Measurements from ENCODE around the gene NMNAT2. TPM values are rescaled to one million over a fixed set of nuclear protein-coding genes. Genes with fewer than 3 reads are reported as not detected.

The NMNAT2 gene
- polyA plus RNA-seq, 1 experiment: 2.1 TPM

- POLR2A ChIA-PET: no interaction called here
- no peak for TF ChIP-seq CTCF (IDR thresholded peaks at IDR 0.05; ENCODE audit: insufficient read depth, low read depth, low read length)
These were observed 132.9 kb downstream of the NMNAT2 start for GRCh38 chr1:183285256-183285655.

DNA sequence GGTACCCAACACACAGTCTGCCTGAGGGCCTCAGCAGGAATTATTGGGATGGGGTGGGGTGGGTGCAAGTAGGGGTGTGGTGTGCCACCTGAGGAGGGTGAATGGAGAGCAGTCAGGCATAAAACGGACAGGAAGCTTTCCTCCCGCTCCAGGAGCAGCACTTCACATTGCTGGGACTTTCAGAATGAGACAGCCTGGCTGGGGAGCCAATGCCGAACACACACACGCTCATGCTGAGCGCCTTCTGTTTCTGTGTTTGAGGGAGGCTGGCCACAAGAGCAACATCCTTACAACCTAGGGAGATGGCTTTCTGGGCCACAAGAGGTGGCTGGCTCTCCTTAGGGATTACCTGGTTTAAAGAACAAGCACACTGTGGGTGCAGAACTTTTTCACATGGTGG is 134.1 kb downstream of the NMNAT2 start:
- TF ChIP-seq CTCF (IDR thresholded peaks at IDR 0.05; ENCODE audit: insufficient read depth, low read depth, low read length): no peak
- no peak for DNase-seq (ENCODE audit: low read depth)
- Histone ChIP-seq H3K27me3 (ENCODE audit: control insufficient read depth, insufficient read depth, low read length) (no peaks in the 10 kb centered on the region), H3K36me3 (ENCODE audit: control insufficient read depth, insufficient read depth, low read length) (no peaks in the 10 kb centered on the region), H3K4me3 (ENCODE audit: low read depth, low read length) (no peak overlapping the region)
- ChIA-PET CTCF (interaction anchor here (3.3 kb wide), 1 partner anchor 35 kb away, joined by 36 read pairs; no protein-coding TSS in a partner anchor), POLR2A (no interaction called here)

More at GRCh38 chr1:183285256-183285655, 132.9 kb downstream of the NMNAT2 start:
- no peak for DNase-seq (ENCODE audit: low read depth)
- no peaks in the 10 kb centered on the region for H3K36me3 ChIP-seq (ENCODE audit: control insufficient read depth, insufficient read depth, low read length)
- CTCF ChIA-PET: no interaction called here
- no peaks in the 10 kb centered on the region for H3K27me3 ChIP-seq (ENCODE audit: control insufficient read depth, insufficient read depth, low read length)
- H3K4me3 ChIP-seq (ENCODE audit: low read depth, low read length): no peak overlapping the region

DNA sequence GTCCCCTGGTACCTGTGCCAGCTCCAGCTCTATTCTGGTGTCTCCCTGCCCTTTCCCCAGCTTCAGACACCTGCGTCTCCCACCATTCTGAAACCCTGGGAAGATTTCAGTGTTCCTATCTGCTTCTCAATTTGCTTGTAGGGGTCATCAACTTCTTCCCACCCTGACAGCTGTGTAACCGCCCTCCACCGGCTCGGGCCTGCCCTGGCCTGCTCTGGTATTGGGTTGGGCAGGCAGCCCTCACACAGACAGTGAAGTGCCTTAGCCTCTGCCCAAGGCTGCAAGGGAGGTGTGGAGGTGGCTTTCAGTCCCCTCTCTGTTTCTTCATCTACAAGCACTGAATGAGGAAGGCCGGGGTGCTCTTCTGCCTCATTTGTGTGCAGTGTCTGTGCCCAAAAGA is 134.9 kb downstream of the NMNAT2 start:
- CTCF ChIA-PET: interaction anchor here (1.4 to 5.2 kb wide), 3 partner anchors 26 to 42 kb away, joined by 3 to 36 read pairs (median 36); no protein-coding TSS in a partner anchor
- Histone ChIP-seq H3K36me3 (ENCODE audit: control insufficient read depth, insufficient read depth, low read length) (no peaks in the 10 kb centered on the region), H3K4me3 (ENCODE audit: low read depth, low read length) (no peak overlapping the region), H3K27me3 (ENCODE audit: control insufficient read depth, insufficient read depth, low read length) (no peaks in the 10 kb centered on the region)
- POLR2A ChIA-PET: no interaction called here
- no peak for TF ChIP-seq CTCF (IDR thresholded peaks at IDR 0.05; ENCODE audit: insufficient read depth, low read depth, low read length)
- DNase-seq (ENCODE audit: low read depth): no peak

DNA sequence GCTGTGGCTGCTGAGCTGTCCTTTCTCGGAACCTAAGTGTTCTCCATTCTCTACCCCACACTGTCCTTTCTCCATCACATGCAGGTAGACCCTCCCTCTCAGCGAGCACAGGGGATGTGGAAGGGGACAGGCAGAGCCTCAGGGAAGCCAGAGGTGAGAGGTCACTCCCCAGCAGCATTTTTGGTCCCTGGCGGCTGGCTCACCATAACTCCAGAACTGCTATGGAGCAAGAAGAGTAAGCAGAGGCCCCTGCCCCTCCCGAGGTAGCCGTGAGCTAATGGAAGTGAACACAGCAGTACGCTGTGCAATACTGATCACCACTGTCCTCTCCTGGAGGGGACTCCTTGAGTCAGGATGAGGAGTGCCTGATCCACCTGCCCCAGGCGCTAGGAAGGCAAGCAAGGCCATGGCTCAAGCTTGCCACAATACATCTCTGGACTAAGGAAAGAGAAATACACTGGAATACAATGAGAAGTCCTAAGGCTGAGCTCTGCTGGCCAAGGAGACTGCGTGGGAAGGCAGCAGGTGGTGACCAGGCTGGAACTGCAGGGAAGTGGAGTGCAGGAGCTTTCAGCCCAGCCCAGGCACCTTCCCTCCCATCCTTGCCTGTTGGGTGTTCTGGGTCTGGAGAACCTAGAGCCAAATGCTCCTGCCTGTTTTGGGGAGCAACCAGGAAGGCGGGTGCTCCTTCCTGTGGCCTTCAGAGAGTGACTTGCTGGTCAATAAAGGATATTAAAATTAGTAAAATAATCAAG is 135.9 kb downstream of the NMNAT2 start:
- POLR2A ChIA-PET: no interaction called here
- CTCF ChIA-PET: interaction anchor here (0.7 to 5.2 kb wide), 35 partner anchors 9 to 634 kb away, joined by 3 to 36 read pairs (median 4); no protein-coding TSS in a partner anchor
- H3K36me3 ChIP-seq (ENCODE audit: control insufficient read depth, insufficient read depth, low read length): no peaks in the 10 kb centered on the region
- H3K27me3 ChIP-seq (ENCODE audit: control insufficient read depth, insufficient read depth, low read length): no peaks in the 10 kb centered on the region
- DNase-seq (ENCODE audit: low read depth): no peak
- no peak overlapping the region for H3K4me3 ChIP-seq (ENCODE audit: low read depth, low read length)
- no peak for TF ChIP-seq CTCF (IDR thresholded peaks at IDR 0.05; ENCODE audit: insufficient read depth, low read depth, low read length)

- Histone ChIP-seq H3K36me3 (ENCODE audit: control insufficient read depth, insufficient read depth, low read length) (no peaks in the 10 kb centered on the region), H3K27me3 (ENCODE audit: control insufficient read depth, insufficient read depth, low read length) (no peaks in the 10 kb centered on the region), H3K4me3 (ENCODE audit: low read depth, low read length) (no peak overlapping the region)
- peak; percentile 72 for DNase-seq (ENCODE audit: low read depth)
- ChIA-PET POLR2A (no interaction called here), CTCF (interaction anchor here (0.7 to 5.2 kb wide), 37 partner anchors 9 to 634 kb away, joined by 3 to 36 read pairs (median 4); no protein-coding TSS in a partner anchor)
- TF ChIP-seq CTCF (IDR thresholded peaks at IDR 0.05; ENCODE audit: insufficient read depth, low read depth, low read length): peak; percentile 82
These were observed 136.6 kb downstream of the NMNAT2 start for GRCh38 chr1:183281553-183282091.
